Skeletal muscle tissue (tissue), 5 donors: Measurements from ENCODE around the gene SGCG. TPM values are rescaled to one million over a fixed set of nuclear protein-coding genes. Genes with fewer than 3 reads are reported as not detected.

ENCODE experiments used
- H3K27ac ChIP-seq: one replicate; pipeline ENCODE4 v1.7.0; 2013; ENCODE audit warnings: mild to moderate bottlenecking, low read depth, low read length, inconsistent platforms
- H3K27me3 ChIP-seq, 3 donors: one replicate each; pipeline ENCODE4 v1.7.0; 2013; ENCODE audit warnings: low read length in 3 of 3; ENCODE audit not compliant: control insufficient read depth in 3 of 3, insufficient read depth in 3 of 3
- H3K36me3 ChIP-seq, 3 donors: one replicate each; pipeline ENCODE4 v1.7.0; 2013; ENCODE audit warnings: low read length in 3 of 3; ENCODE audit not compliant: control insufficient read depth in 3 of 3, insufficient read depth in 3 of 3
- H3K4me1 ChIP-seq, 3 donors: one replicate each; pipeline ENCODE4 v1.7.0; 2013; ENCODE audit warnings: low read length in 3 of 3, mild to moderate bottlenecking in 3 of 3; ENCODE audit not compliant: control insufficient read depth in 3 of 3, insufficient read depth in 3 of 3
- H3K4me3 ChIP-seq, 3 donors: one replicate each; pipeline ENCODE4 v1.7.0; 2013; ENCODE audit warnings: low read length in 3 of 3
- H3K9ac ChIP-seq, 3 donors: one replicate each; pipeline ENCODE4 v1.7.0; 2013; ENCODE audit warnings: low read length in 3 of 3, mild to moderate bottlenecking in 3 of 3, moderate library complexity in 2 of 3, low read depth in 1 of 3
- H3K9me3 ChIP-seq, 3 donors: one replicate each; pipeline ENCODE4 v1.7.0; 2013; ENCODE audit warnings: low read length in 3 of 3; ENCODE audit not compliant: control insufficient read depth in 3 of 3
- small RNA-seq: library from RNA; depleted of rRNA; stranded (forward); fragments of <200 nt; gene quantifications from one replicate; pipeline ENCODE3, GENCODE V24; 2014
- total RNA-seq: library from RNA; depleted of rRNA; stranded (reverse); fragments of >200 nt; gene quantifications from one replicate; pipeline ENCODE4 v1.2.3, GENCODE V29; 2014
- donor health status: Osteomylitis.

Gene SGCG
- total RNA-seq, 1 donor from 2014 or later, result 60.0 TPM

DNA sequence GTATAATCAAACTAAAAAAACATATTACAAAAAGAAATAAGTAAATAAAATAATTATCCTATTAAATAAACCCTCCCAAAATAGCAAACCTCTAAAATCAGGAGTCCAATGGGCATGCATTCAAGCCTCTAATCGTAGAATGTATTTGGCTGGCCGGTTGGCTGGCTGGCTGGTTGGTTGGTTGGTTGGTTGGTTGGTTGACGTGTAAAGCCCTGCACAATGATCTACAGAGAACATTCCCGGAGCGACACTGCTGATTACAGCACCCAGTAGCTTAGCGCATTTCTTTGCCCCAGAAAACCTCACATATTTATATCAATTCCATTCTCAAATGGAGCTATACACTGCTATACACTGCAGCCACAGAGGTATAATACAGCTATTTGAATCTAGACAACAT, 187.1 kb downstream of the SGCG start:
- Histone ChIP-seq H3K27me3 (no peaks in the 10 kb centered on the region), H3K36me3 (peaks cover 24 to 51% (median 49%) of the 10 kb centered on the region in 3 donors), H3K4me1 (peaks cover 2 to 9% (median 3%) of the 10 kb centered on the region in 3 donors), H3K9ac (no peak overlapping the region), H3K9me3 (no peaks in the 10 kb centered on the region), H3K4me3 (no peak overlapping the region), H3K27ac (no peak overlapping the region)

DNA sequence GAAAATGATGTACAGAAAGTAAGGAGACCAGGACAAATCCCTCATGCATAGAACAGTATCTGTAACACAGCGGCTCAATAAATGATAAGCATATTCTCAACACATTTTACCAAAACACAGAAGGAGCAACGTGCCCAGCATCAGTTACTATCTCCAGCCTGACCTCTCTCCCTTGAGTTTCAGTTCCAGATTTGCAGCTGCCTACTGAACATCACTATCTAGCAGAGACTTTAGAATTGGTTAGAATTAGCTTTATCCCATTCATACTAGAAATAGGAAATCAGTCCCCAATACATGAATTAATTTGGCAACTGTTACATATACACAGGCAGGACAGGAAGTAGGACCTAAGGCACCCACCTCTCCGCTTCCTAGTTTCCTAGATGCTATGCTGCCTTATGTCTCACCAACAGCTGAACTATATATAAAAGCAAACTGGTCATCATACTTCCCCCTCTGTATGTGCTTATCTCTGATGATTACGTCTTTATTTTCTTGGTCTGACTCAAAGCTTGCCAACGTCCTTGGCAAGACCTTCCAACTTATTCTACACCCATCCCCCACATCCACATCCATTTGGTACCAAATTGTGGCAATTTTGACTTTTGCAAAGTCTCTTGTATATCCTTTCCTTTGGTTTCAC, 191.6 kb downstream of the SGCG start:
- Histone ChIP-seq H3K36me3 (peaks cover 12 to 19% (median 13%) of the 10 kb centered on the region in 3 donors), H3K9ac (no peak overlapping the region), H3K4me1 (peaks cover 13 to 35% (median 16%) of the 10 kb centered on the region in 3 donors), H3K4me3 (peak overlapping the region in 1 of 3 donors; percentile 24), H3K9me3 (no peaks in the 10 kb centered on the region), H3K27ac (no peak overlapping the region), H3K27me3 (no peaks in the 10 kb centered on the region)

Small RNA genes lying within 50 kb of the gene (small RNA-seq; reads per million reads assigned to genes)
- gene RNU6-58P (not detected), gene RNY3P4 (not detected)
